ENCODE measurements around the gene RSPO4. TPM values are rescaled to one million over a fixed set of nuclear protein-coding genes. Genes with fewer than 3 reads are reported as not detected.

Gene RSPO4
- total and polyA plus RNA-seq, 2 of the 13 experiments (the other 11 are each of a cell fraction or from before 2014, with no cell fraction given), result not detected

DNA sequence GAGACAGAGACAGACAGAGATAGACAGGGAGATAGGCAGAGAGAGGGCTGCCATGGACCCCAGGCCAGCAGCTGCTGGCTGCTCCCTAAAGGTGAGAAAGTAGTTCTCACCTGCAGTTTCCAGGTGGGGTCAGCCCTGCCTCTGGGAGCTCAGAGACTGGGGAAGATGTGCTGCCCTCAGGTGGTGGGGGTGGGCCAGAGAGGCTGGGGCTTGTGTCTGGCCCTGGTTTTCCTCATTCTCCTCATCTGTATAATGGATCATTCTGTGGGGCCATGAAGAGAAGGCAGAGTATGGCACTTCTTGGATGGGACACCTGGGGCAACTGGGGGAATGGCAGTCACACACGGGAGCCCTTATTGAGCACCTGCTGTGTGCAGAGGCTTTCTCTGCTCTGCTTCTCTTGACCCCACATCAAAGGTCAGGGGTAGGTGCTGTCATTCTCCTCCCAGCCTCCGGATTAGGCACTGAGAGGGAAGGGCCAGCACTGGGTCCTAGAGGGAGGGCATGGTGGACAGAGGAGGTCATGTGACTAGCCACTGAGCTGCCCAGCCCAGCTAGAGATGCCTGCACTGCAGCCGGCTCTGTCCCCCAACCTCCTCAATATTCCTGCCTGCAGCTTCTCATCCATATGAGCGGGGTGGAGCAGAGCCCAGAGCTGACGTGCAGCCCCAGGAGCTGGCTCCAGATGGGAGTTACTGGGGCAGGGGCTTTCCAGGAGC lies 90.1 kb downstream of the RSPO4 start:
- intact Hi-C loops (cut with micrococcal nuclease; ENCODE audit: unreplicated experiment) (no loop called here), in situ Hi-C loops (cut with HindIII; ENCODE audit: extremely low pct_ligation_motif_present, low pct_unique_long_range_greater_than_20kb) (no loop called here)
- 24% methylated on average over 5 of the region's 5 CpGs for WGBS (ENCODE audit: low lambda C conversion rate)
- no peak overlapping the region for H3K4me3 ChIP-seq (replicated peaks in 1 of 3; ENCODE audit: insufficient read depth in 1 of 3, low read depth in 2 of 3, low read length in 3 of 3)
- no TSS peak for BruUV-seq (replicated peaks)
- no peaks in the 10 kb centered on the region for H3K36me3 ChIP-seq (replicated peaks in 1 of 2; ENCODE audit: control insufficient read depth in 1 of 2, insufficient read depth in 2 of 2, low read length in 2 of 2)
- H3K9me3 ChIP-seq (ENCODE audit: low read length), result no peaks in the 10 kb centered on the region
- no peak overlapping the region for H3K27ac ChIP-seq (ENCODE audit: extremely low read length, insufficient read depth, low read length)
- DNase-seq (ENCODE audit: low spot score) (no peak), ATAC-seq (no peak; the same call in 2 of the 3 replicates), FAIRE-seq (no peak)
- H4K20me1 ChIP-seq (ENCODE audit: insufficient read depth, low read length), result no peaks in the 10 kb centered on the region
- no peak overlapping the region for H2AFZ ChIP-seq (ENCODE audit: low read length)
- peaks cover 17% of the 10 kb centered on the region for H3K4me1 ChIP-seq (ENCODE audit: insufficient read depth, low read length)
- ChIA-PET CTCF (ENCODE audit: low intra/inter-chr PET ratio, low total read pairs) (no interaction called here), POLR2A (interaction anchor here (0.6 kb wide), 1 partner anchor 11 kb away, joined by 3 read pairs; no protein-coding TSS in a partner anchor)
- H3K4me2 ChIP-seq (ENCODE audit: low read depth, low read length), result no peak overlapping the region
- no peaks in the 10 kb centered on the region for H3K79me2 ChIP-seq (ENCODE audit: insufficient read depth, low read length)
- no peak overlapping the region for H3K9ac ChIP-seq (ENCODE audit: insufficient read depth, low read depth, low read length)
- TF ChIP-seq ZNF629 (CRISPR knock-in tag; conservative IDR thresholded peaks at IDR 0.05), result peak; percentile 60
- TF ChIP-seq, protein P1, sequence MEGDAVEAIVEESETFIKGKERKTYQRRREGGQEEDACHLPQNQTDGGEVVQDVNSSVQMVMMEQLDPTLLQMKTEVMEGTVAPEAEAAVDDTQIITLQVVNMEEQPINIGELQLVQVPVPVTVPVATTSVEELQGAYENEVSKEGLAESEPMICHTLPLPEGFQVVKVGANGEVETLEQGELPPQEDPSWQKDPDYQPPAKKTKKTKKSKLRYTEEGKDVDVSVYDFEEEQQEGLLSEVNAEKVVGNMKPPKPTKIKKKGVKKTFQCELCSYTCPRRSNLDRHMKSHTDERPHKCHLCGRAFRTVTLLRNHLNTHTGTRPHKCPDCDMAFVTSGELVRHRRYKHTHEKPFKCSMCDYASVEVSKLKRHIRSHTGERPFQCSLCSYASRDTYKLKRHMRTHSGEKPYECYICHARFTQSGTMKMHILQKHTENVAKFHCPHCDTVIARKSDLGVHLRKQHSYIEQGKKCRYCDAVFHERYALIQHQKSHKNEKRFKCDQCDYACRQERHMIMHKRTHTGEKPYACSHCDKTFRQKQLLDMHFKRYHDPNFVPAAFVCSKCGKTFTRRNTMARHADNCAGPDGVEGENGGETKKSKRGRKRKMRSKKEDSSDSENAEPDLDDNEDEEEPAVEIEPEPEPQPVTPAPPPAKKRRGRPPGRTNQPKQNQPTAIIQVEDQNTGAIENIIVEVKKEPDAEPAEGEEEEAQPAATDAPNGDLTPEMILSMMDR (CRISPR knock-in tag; IDR thresholded peaks at IDR 0.05), result peak; percentile 40; the same call in 1 of the 2 replicates
- no peak for TF ChIP-seq ZNF7 (CRISPR knock-in tag; IDR thresholded peaks at IDR 0.05)
- peaks cover 1 to 17% of the 10 kb centered on the region in 2 experiments; a peak in 3 of 5 replicates for H3K27me3 ChIP-seq (ENCODE audit: control insufficient read depth in 1 of 2, insufficient read depth in 2 of 2, low read length in 2 of 2)

DNA sequence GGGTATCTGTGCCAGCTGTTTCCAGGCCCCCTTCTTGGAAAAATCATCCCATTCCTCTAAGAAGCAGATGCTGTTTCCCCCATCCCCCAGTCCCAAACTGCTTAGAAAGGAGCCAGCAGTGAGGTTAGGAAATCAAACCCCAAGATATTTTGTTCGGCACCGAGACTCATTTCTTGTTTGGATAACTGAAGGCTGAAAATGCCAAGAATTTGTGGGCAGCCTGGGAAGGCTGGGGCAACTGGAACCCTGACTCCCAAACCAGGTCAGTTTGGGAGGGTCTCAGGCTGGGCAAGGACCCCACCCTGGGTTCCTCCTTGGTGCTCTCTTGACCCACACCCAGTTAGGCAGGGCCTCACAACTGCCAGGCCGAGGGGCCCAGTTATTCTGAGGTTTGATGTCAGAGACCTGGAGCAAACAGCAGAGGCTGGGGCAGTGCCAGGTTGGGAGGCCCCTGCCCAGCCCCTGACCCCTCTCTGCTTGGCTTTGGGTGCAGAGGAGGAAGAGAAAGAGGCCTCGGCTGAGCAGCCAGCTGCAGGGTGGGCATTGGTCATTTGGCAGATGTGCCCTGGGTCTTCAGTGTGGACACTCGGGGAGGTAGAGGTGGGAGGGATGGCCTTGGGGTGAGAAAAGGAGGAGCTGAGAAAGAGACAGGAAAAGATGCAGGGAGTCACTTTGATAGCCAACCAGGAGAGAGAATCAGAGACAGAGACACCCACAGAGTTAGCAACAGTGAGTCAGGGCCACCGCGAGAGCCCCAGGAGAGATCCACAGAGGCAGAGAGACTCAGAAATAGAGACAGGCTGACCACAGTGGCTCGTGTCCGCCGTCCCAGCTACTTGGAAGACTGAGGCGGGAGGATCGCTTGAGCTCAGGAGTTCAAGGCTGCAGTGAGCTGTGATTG lies 91.0 kb downstream of the RSPO4 start:
- Histone ChIP-seq H3K4me1 (ENCODE audit: insufficient read depth, low read length) (peaks cover 17% of the 10 kb centered on the region), H3K9me3 (ENCODE audit: low read length) (no peaks in the 10 kb centered on the region), H3K4me3 (replicated peaks in 1 of 3; ENCODE audit: insufficient read depth in 1 of 3, low read depth in 2 of 3, low read length in 3 of 3) (no peak overlapping the region), H3K4me2 (ENCODE audit: low read depth, low read length) (no peak overlapping the region), H3K79me2 (ENCODE audit: insufficient read depth, low read length) (no peaks in the 10 kb centered on the region), H2AFZ (ENCODE audit: low read length) (no peak overlapping the region), H3K27ac (ENCODE audit: extremely low read length, insufficient read depth, low read length) (no peak overlapping the region), H3K27me3 (ENCODE audit: control insufficient read depth in 1 of 2, insufficient read depth in 2 of 2, low read length in 2 of 2) (peaks cover 1 to 12% of the 10 kb centered on the region in 2 experiments; a peak in 2 of 5 replicates), H3K9ac (ENCODE audit: insufficient read depth, low read depth, low read length) (no peak overlapping the region), H4K20me1 (ENCODE audit: insufficient read depth, low read length) (no peaks in the 10 kb centered on the region), H3K36me3 (replicated peaks in 1 of 2; ENCODE audit: control insufficient read depth in 1 of 2, insufficient read depth in 2 of 2, low read length in 2 of 2) (no peaks in the 10 kb centered on the region)
- ATAC-seq, result peak; percentile 21
- 10% methylated on average over 12 of the region's 12 CpGs for WGBS (ENCODE audit: low lambda C conversion rate)
- in situ Hi-C loops (cut with HindIII; ENCODE audit: extremely low pct_ligation_motif_present, low pct_unique_long_range_greater_than_20kb) (no loop called here), intact Hi-C loops (cut with micrococcal nuclease; ENCODE audit: unreplicated experiment) (no loop called here)
- no peak for DNase-seq (ENCODE audit: low spot score)
- peak; percentile 48; the same call in 1 of the 2 replicates for TF ChIP-seq HNF4A (CRISPR knock-in tag; IDR thresholded peaks at IDR 0.05)
- TF ChIP-seq ZNF775 (CRISPR knock-in tag; IDR thresholded peaks at IDR 0.05; ENCODE audit: borderline replicate concordance), result no peak
- no peak for TF ChIP-seq HNF4G (IDR thresholded peaks at IDR 0.05; ENCODE audit: borderline replicate concordance, low read depth, low read length)
- TF ChIP-seq HNF4G (CRISPR knock-in tag; IDR thresholded peaks at IDR 0.05; ENCODE audit: borderline replicate concordance, low read depth), result no peak
- TF ChIP-seq, protein P2, sequence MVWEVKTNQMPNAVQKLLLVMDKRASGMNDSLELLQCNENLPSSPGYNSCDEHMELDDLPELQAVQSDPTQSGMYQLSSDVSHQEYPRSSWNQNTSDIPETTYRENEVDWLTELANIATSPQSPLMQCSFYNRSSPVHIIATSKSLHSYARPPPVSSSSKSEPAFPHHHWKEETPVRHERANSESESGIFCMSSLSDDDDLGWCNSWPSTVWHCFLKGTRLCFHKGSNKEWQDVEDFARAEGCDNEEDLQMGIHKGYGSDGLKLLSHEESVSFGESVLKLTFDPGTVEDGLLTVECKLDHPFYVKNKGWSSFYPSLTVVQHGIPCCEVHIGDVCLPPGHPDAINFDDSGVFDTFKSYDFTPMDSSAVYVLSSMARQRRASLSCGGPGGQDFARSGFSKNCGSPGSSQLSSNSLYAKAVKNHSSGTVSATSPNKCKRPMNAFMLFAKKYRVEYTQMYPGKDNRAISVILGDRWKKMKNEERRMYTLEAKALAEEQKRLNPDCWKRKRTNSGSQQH (CRISPR knock-in tag; IDR thresholded peaks at IDR 0.05; ENCODE audit: low read depth), result no peak
- POLR2A ChIA-PET, result no interaction called here
- no TSS peak for BruUV-seq (replicated peaks)
- CTCF ChIA-PET (ENCODE audit: low intra/inter-chr PET ratio, low total read pairs), result no interaction called here
- FAIRE-seq, result peak; percentile 23
